IMR-90 (cell line): ENCODE measurements around the gene SUV39H2. TPM values are rescaled to one million over a fixed set of nuclear protein-coding genes. Genes with fewer than 3 reads are reported as not detected.

Source experiments
- ATAC-seq: fragments of 200-7000 bp; cut with Tn5 transposase; 2 replicates; pipeline ENCODE4 v1.9.1; 2020; ENCODE audit warnings: low read depth, mild to moderate bottlenecking, moderate library complexity
- Bru-seq: library from RNA; stranded (reverse); fragments of 400-500 nt; gene quantifications from one replicate; lab custom pipeline; 2021; lab: Mats Ljungman, UMichigan
- BruChase-seq, 2 experiments: library from RNA; stranded (reverse); fragments of 400-500 nt; gene quantifications; one replicate each; lab custom pipeline; 2021; lab: Mats Ljungman, UMichigan
- BruUV-seq: library from RNA; stranded (reverse); fragments of 400-500 nt; replicated peaks from 2 replicates; lab custom pipeline; 2021; lab: Mats Ljungman, UMichigan
- CTCF ChIA-PET: fragments of 300-600 bp; formaldehyde crosslinking; extraction: SDS; loops from one replicate; lab custom pipeline; 2021; ENCODE audit warnings: antibody characterized with exemption; lab: Yijun Ruan, JAX
- POLR2A ChIA-PET: fragments of 300-600 bp; sonication (Branson Sonifier 250); formaldehyde crosslinking; loops from one replicate; lab custom pipeline; 2022; ENCODE audit warnings: antibody characterized with exemption; ENCODE audit not compliant: unreplicated experiment; lab: Charles Lee
- DNase-seq: peaks from one replicate; pipeline ENCODE4 v3.0.0; 2013
- H2AFZ ChIP-seq: replicated peaks from 2 replicates; pipeline ENCODE3; 2013; ENCODE audit warnings: low read length, mild to moderate bottlenecking; ENCODE audit not compliant: poor library complexity
- H2AK5ac ChIP-seq: 2 replicates; pipeline ENCODE4 v1.6.1; 2013; ENCODE audit warnings: low read depth, low read length, inconsistent platforms
- H2AK9ac ChIP-seq: replicated peaks from 2 replicates; pipeline ENCODE3; 2013; ENCODE audit warnings: mild to moderate bottlenecking, low read depth, low read length, moderate library complexity; ENCODE audit not compliant: poor library complexity
- H2BK120ac ChIP-seq: 2 replicates; pipeline ENCODE4 v1.6.1; 2013; ENCODE audit warnings: low read depth, low read length, inconsistent platforms
- H2BK15ac ChIP-seq: 3 replicates; pipeline ENCODE4 v1.6.1; 2013; ENCODE audit warnings: low read depth, low read length, inconsistent platforms
- H2BK20ac ChIP-seq: 2 replicates; pipeline ENCODE4 v1.6.1; 2013; ENCODE audit warnings: low read depth, mild to moderate bottlenecking, inconsistent platforms, low read length, moderate library complexity
- H2BK5ac ChIP-seq: 2 replicates; pipeline ENCODE4 v1.6.1; 2013; ENCODE audit warnings: mild to moderate bottlenecking, low read depth, low read length, inconsistent platforms; ENCODE audit not compliant: poor library complexity, severe bottlenecking
- H3K14ac ChIP-seq: replicated peaks from 2 replicates; pipeline ENCODE4 v1.6.1; 2013; ENCODE audit warnings: low read depth, low read length, inconsistent platforms
- H3K18ac ChIP-seq: 2 replicates; pipeline ENCODE4 v1.6.1; 2013; ENCODE audit warnings: low read depth, low read length, control low read depth
- H3K23ac ChIP-seq: 2 replicates; pipeline ENCODE4 v1.6.1; 2013; ENCODE audit warnings: low read depth, low read length, inconsistent platforms
- H3K27ac ChIP-seq: 2 replicates; pipeline ENCODE4 v1.5.1; 2013; ENCODE audit warnings: mild to moderate bottlenecking, control low read depth, low read length; ENCODE audit not compliant: insufficient read depth
- H3K27me3 ChIP-seq: 2 replicates; pipeline ENCODE4 v1.6.1; 2013; ENCODE audit warnings: low read length; ENCODE audit not compliant: control insufficient read depth, insufficient read depth
- H3K36me3 ChIP-seq: 2 replicates; pipeline ENCODE4 v1.6.1; 2013; ENCODE audit warnings: low read length, mixed read lengths; ENCODE audit not compliant: control insufficient read depth, insufficient read depth
- H3K4ac ChIP-seq: 2 replicates; pipeline ENCODE4 v1.6.1; 2013; ENCODE audit warnings: low read depth, low read length, inconsistent platforms
- H3K4me1 ChIP-seq: 2 replicates; pipeline ENCODE4 v1.6.1; 2013; ENCODE audit warnings: low read length, mixed read lengths; ENCODE audit not compliant: control insufficient read depth, insufficient read depth
- H3K4me2 ChIP-seq: 2 replicates; pipeline ENCODE4 v1.6.1; 2013; ENCODE audit warnings: low read depth, mild to moderate bottlenecking, control low read depth, low read length, moderate library complexity
- H3K4me3 ChIP-seq: 2 replicates; pipeline ENCODE4 v1.5.1; 2013; ENCODE audit warnings: low read depth, mild to moderate bottlenecking, control low read depth, low read length, moderate library complexity; ENCODE audit not compliant: insufficient read depth
- H3K56ac ChIP-seq: 2 replicates; pipeline ENCODE4 v1.6.1; 2013; ENCODE audit warnings: low read length, inconsistent platforms; ENCODE audit not compliant: insufficient read depth; ENCODE audit errors: extremely low read depth
- H3K79me1 ChIP-seq, 2 experiments: 2 replicates each; pipeline ENCODE4 v1.6.1; 2013; ENCODE audit warnings: low read length in 2 of 2, inconsistent platforms in 1 of 2, low read depth in 1 of 2
- H3K9ac ChIP-seq: 2 replicates; pipeline ENCODE4 v1.6.1; 2013; ENCODE audit warnings: low read depth, low read length, control low read depth
- H3K9me1 ChIP-seq: 2 replicates; pipeline ENCODE4 v1.6.1; 2013; ENCODE audit warnings: low read length, inconsistent platforms; ENCODE audit not compliant: insufficient read depth
- H3K9me3 ChIP-seq: 2 replicates; pipeline ENCODE4 v1.6.1; 2013; ENCODE audit warnings: low read length; ENCODE audit not compliant: control insufficient read depth, insufficient read depth
- H4K20me1 ChIP-seq: 2 replicates; pipeline ENCODE4 v1.6.1; 2013; ENCODE audit warnings: low read length, inconsistent platforms; ENCODE audit not compliant: insufficient read depth
- H4K5ac ChIP-seq: 2 replicates; pipeline ENCODE4 v1.6.1; 2013; ENCODE audit warnings: mild to moderate bottlenecking, low read depth, low read length, control low read depth
- H4K8ac ChIP-seq, 2 experiments: 2 replicates each; pipeline ENCODE4 v1.6.1; 2013; ENCODE audit warnings: low read depth in 2 of 2, low read length in 2 of 2, control low read depth in 1 of 2, inconsistent platforms in 1 of 2
- H4K91ac ChIP-seq: 2 replicates; pipeline ENCODE4 v1.6.1; 2013; ENCODE audit warnings: low read depth, low read length, inconsistent platforms; ENCODE audit not compliant: insufficient read depth
- BHLHE40 ChIP-seq: fragments of 150-350 bp; IDR thresholded peaks from 2 replicates; pipeline ENCODE4 v1.6.1; 2016; ENCODE audit warnings: mild to moderate bottlenecking, low read depth, low read length
- CEBPB ChIP-seq: IDR thresholded peaks from 2 replicates; pipeline ENCODE4 v1.6.1; 2012; ENCODE audit warnings: low read depth, low read length, improper control_type of control experiment
- MAFK ChIP-seq: IDR thresholded peaks from 2 replicates; pipeline ENCODE4 v1.6.1; 2012; ENCODE audit warnings: low read depth, low read length, improper control_type of control experiment
- MAZ ChIP-seq: IDR thresholded peaks from 2 replicates; pipeline ENCODE4 v1.6.1; 2012; ENCODE audit warnings: low read depth, mild to moderate bottlenecking, low read length, improper control_type of control experiment, moderate library complexity, borderline replicate concordance
- NFE2L2 ChIP-seq: fragments of 150-350 bp; IDR thresholded peaks from 2 replicates; pipeline ENCODE4 v1.6.1; 2016; ENCODE audit warnings: low read depth, mild to moderate bottlenecking, low read length
- RAD21 ChIP-seq: IDR thresholded peaks from 2 replicates; pipeline ENCODE4 v1.6.1; 2012; ENCODE audit warnings: low read length, improper control_type of control experiment
- RCOR1 ChIP-seq: IDR thresholded peaks from 2 replicates; pipeline ENCODE4 v1.6.1; 2012; ENCODE audit warnings: mild to moderate bottlenecking, low read length, improper control_type of control experiment; ENCODE audit not compliant: insufficient replicate concordance
- RFX5 ChIP-seq: IDR thresholded peaks from 2 replicates; pipeline ENCODE4 v1.8.0; 2012; ENCODE audit warnings: low read depth, mild to moderate bottlenecking, low read length, moderate library complexity
- SMC3 ChIP-seq: fragments of 150-350 bp; IDR thresholded peaks from 2 replicates; pipeline ENCODE4 v1.6.1; 2016; ENCODE audit warnings: low read depth, mild to moderate bottlenecking, antibody characterized with exemption, low read length, moderate library complexity
- WGBS, 2 experiments: methylation state at CpG; one replicate each; pipeline versions ENCODE4 v1.1.5 to v1.1.7; 2013; ENCODE audit warnings: missing lambda C conversion rate in 2 of 2; ENCODE audit not compliant: insufficient read length in 1 of 2; ENCODE audit errors: extremely low coverage in 2 of 2; 5-methylcytosine and 5-hydroxymethylcytosine counted together
- dilution Hi-C: fragments of 300-500 bp; cut with HindIII; formaldehyde crosslinking; loops from one replicate; pipeline ENCODE4 v1.14.3; 2018; ENCODE audit warnings: low sequenced_read_pairs; ENCODE audit not compliant: unreplicated experiment
- in situ Hi-C: fragments of 300-500 bp; cut with MboI; formaldehyde crosslinking; loops from 3 replicates; pipeline ENCODE4 v1.14.3; 2019; ENCODE audit warnings: low sequenced_read_pairs, inconsistent platforms, mixed read lengths
- intact Hi-C: fragments of 100-400 bp; cut with micrococcal nuclease; formaldehyde crosslinking; loops from 2 replicates; pipeline ENCODE4 v1.10.0; 2022
- long read RNA-seq: library from polyadenylated mRNA; unstranded; transcript quantifications from one replicate; pipeline ENCODE4 v2.0.0, GENCODE V29; 2021; ENCODE audit not compliant: unreplicated experiment
- polyA plus RNA-seq, 3 experiments: library from polyadenylated mRNA; depleted of rRNA; stranded (reverse); fragments of >200 nt; gene quantifications; 2 replicates each; pipeline ENCODE4 v1.2.3, GENCODE V29; 2012; ENCODE audit warnings: low replicate concordance in 1 of 3
- total RNA-seq: library from RNA; depleted of rRNA; stranded (reverse); fragments of >200 nt; gene quantifications from 2 replicates; pipeline ENCODE4 v1.2.3, GENCODE V29; 2012; rRNA removed
- TF ChIP-seq, protein P1 (sequence below): fragments of 150-350 bp; IDR thresholded peaks from 2 replicates; pipeline ENCODE4 v1.6.1; 2017; ENCODE audit warnings: mild to moderate bottlenecking, antibody characterized with exemption, low read length, low read depth
- TF ChIP-seq, protein P2 (sequence below): fragments of 150-350 bp; IDR thresholded peaks from 2 replicates; pipeline ENCODE4 v1.6.1; 2016; ENCODE audit warnings: low read depth, mild to moderate bottlenecking, low read length, moderate library complexity, borderline replicate concordance

The SUV39H2 gene, protein sequence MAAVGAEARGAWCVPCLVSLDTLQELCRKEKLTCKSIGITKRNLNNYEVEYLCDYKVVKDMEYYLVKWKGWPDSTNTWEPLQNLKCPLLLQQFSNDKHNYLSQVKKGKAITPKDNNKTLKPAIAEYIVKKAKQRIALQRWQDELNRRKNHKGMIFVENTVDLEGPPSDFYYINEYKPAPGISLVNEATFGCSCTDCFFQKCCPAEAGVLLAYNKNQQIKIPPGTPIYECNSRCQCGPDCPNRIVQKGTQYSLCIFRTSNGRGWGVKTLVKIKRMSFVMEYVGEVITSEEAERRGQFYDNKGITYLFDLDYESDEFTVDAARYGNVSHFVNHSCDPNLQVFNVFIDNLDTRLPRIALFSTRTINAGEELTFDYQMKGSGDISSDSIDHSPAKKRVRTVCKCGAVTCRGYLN
- total RNA-seq: 14.5 and 23.3 TPM in 2 replicates
- polyA plus RNA-seq (2012; rRNA removed): 3.6 and 5.3 TPM in 2 replicates
- 0.40 and 0.76 TPM in 2 replicates for polyA plus RNA-seq (2012; cell fraction: cytosol; rRNA removed)
- polyA plus RNA-seq (2012; cell fraction: nucleus; rRNA removed; ENCODE audit: low replicate concordance): 0.23 and 2.1 TPM in 2 replicates
- percentile 62 among the genes with signal in this experiment for Bru-seq, nascent RNA
- percentile 60 among the genes with signal in this experiment for BruChase-seq, experiment 1, labeled RNA remaining after a 6-hour chase
- BruChase-seq, experiment 2, labeled RNA remaining after a 2-hour chase: percentile 62 among the genes with signal in this experiment
- long read RNA-seq, partial matches to known transcripts: 0 of 4 reads
- long read RNA-seq, other reads (novel, unspliced or antisense): 3 of 4 reads

DNA sequence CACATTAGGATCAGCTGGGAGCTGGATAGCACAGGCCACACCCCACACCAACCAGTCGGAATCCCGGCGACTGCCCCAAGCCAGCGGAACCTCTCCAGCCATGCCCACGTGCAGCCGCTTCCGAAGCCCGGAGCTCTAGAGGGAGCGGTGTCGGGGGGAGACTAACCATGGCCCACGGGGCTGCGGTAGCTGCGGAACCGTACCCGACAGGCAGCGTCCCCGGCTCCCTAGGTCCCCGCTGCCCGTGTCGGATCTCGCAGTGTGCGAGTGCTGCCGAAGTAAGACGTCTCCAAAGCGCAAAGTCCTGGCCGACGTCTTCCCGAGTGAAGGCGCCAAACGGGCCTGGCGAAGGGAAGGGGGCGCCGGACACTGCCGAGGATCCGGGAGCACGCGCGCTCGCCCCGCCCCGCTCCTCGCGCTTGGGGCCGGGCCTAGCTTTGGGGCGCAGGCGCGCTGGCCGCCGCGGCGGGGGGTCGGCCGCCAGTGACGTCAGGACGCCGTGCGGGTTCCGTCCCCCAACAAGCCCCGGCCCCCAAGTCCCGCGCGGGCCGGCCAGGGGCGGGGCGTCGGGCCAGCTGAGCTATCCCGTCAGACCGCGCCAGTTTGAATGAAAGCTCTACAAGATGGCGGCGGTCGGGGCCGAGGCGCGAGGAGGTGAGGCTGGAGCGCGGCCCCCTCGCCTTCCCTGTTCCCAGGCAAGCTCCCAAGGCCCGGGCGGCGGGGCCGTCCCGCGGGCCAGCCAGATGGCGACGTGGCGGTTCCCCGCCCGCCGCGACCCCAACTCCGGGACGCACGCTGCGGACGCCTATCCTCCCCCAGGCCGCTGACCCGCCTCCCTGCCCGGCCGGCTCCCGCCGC is at the start of gene SUV39H2:
TSS of gene SUV39H2 (plus strand) at position 601 of the 858 bp plus-strand sequence. CDS start at position 624, 23 bp downstream.
- peak within 1 kb of the TSS; percentile 82 for H3K14ac ChIP-seq
- H2BK20ac ChIP-seq: no peak within 1 kb of the TSS
- H3K18ac ChIP-seq: peak within 1 kb of the TSS; percentile 31; the same call in 1 of the 2 replicates
- peaks cover 12% of the 10 kb centered on the region for H3K9me1 ChIP-seq
- H3K23ac ChIP-seq: peak within 1 kb of the TSS; percentile 94
- BruUV-seq: TSS peak; percentile 49
- H3K4me3 ChIP-seq: peak within 1 kb of the TSS; percentile 91
- H2AK9ac ChIP-seq: peak within 1 kb of the TSS; percentile 99
- dilution Hi-C loops: no loop called here
- H4K20me1 ChIP-seq: peaks cover 9% of the 10 kb centered on the region; the same call in 1 of the 2 replicates
- H4K91ac ChIP-seq: peak within 1 kb of the TSS; percentile 89
- peak within 1 kb of the TSS; percentile 100 for H2AFZ ChIP-seq
- H3K4ac ChIP-seq: peak within 1 kb of the TSS; percentile 80
- ChIA-PET POLR2A (no interaction called here), CTCF (interaction anchor here (1.1 to 1.3 kb wide), 2 partner anchors 11 to 22 kb away, joined by 3 read pairs; no protein-coding TSS in a partner anchor)
- peak within 1 kb of the TSS; percentile 44 to 96 for H4K8ac ChIP-seq
- in situ Hi-C loops: no loop called here
- peak within 1 kb of the TSS; percentile 95 for H3K4me2 ChIP-seq
- peak within 1 kb of the TSS; percentile 48; the same call in 1 of the 2 replicates for H2AK5ac ChIP-seq
- H3K56ac ChIP-seq: peak within 1 kb of the TSS; percentile 67
- intact Hi-C loops: loop anchor here (10.0 kb wide), 1 partner anchor 226 kb away; no protein-coding TSS in a partner anchor
- no peaks in the 10 kb centered on the region for H3K9me3 ChIP-seq
- ATAC-seq: peak; percentile 93
- no peaks in the 10 kb centered on the region for H3K27me3 ChIP-seq
- H2BK120ac ChIP-seq: peak within 1 kb of the TSS; percentile 58
- peak within 1 kb of the TSS; percentile 67 for H4K5ac ChIP-seq
- DNase-seq: peak; percentile 91
- peak within 1 kb of the TSS; percentile 79 for H3K27ac ChIP-seq
- peak within 1 kb of the TSS; percentile 83 for H2BK5ac ChIP-seq
- H3K4me1 ChIP-seq: peaks cover 11% of the 10 kb centered on the region
- no peaks in the 10 kb centered on the region for H3K36me3 ChIP-seq
- WGBS, 2 experiments: 0% methylated on average over 46 of the region's 102 CpGs; no CpG with 5 or more reads in 1 of the 2 experiments
- peaks cover 34 to 48% of the 10 kb centered on the region in 2 experiments for H3K79me1 ChIP-seq
- peak within 1 kb of the TSS; percentile 82 for H3K9ac ChIP-seq
- H2BK15ac ChIP-seq: no peak within 1 kb of the TSS
- TF ChIP-seq BHLHE40: 0 out of 2 replicates have a peak, but pooled peaks have one; percentile 2
- no peak for TF ChIP-seq MAFK
- TF ChIP-seq RCOR1: no peak
- TF ChIP-seq MAZ: peak; percentile 92
- TF ChIP-seq, protein P1, sequence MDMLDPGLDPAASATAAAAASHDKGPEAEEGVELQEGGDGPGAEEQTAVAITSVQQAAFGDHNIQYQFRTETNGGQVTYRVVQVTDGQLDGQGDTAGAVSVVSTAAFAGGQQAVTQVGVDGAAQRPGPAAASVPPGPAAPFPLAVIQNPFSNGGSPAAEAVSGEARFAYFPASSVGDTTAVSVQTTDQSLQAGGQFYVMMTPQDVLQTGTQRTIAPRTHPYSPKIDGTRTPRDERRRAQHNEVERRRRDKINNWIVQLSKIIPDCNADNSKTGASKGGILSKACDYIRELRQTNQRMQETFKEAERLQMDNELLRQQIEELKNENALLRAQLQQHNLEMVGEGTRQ: peak; percentile 46
- TF ChIP-seq CEBPB: no peak
- TF ChIP-seq RAD21: 0 out of 2 replicates have a peak, but pooled peaks have one; percentile 0
- TF ChIP-seq SMC3: no peak
- TF ChIP-seq NFE2L2: no peak
- TF ChIP-seq, protein P2, sequence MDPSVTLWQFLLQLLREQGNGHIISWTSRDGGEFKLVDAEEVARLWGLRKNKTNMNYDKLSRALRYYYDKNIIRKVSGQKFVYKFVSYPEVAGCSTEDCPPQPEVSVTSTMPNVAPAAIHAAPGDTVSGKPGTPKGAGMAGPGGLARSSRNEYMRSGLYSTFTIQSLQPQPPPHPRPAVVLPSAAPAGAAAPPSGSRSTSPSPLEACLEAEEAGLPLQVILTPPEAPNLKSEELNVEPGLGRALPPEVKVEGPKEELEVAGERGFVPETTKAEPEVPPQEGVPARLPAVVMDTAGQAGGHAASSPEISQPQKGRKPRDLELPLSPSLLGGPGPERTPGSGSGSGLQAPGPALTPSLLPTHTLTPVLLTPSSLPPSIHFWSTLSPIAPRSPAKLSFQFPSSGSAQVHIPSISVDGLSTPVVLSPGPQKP: no peak
- no peak for TF ChIP-seq RFX5
